ENCODE data around the gene STX18. TPM values are rescaled to one million over a fixed set of nuclear protein-coding genes. Genes with fewer than 3 reads are reported as not detected.

STX18 gene
- total and polyA plus RNA-seq, 2 experiments from 2014 or later: 15.9 to 18.1 TPM

DNA sequence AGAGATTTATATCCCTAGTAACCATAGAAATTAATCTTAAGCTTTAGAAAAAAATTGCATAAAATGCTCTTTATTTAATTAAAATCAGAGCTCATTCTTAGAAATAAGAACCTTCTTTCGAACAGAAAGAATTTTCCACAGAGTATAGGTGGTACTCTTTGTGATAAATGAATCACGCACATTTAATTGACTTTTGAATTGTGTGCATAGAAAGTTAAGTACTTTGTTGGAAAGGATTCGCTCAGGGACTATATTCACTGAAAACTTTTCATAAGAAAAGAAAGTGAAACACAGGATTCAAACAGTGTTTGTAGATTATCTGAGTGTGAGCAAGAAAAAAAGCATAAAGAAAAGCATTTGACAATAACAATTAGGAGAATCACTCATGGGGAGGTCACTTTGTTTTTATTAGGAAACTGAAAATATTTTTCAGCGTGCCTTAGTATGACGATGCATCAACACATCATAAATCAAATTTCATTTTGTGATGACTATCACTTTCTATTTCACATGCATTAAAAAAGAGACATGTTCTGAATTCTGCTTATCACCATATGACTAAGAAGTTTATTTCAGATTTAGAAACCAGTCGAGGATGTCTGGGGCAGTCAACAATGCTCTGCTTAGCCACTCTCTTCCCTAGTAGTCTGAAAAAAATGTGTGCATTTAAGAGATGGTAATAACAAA, 49.5 kb downstream of the STX18 start:
- Histone ChIP-seq H3K4me1 (ENCODE audit: insufficient read depth) (peaks cover 16% of the 10 kb centered on the region), H2AFZ (no peak overlapping the region), H3K36me3 (ENCODE audit: insufficient read depth) (no peaks in the 10 kb centered on the region), H3K27ac (ENCODE audit: low read depth) (no peak overlapping the region), H3K4me3 (no peak overlapping the region), H4K20me1 (replicated peaks; ENCODE audit: insufficient read depth) (no peaks in the 10 kb centered on the region), H3F3A (replicated peaks; ENCODE audit: low read depth) (no peaks in the 10 kb centered on the region), H3K79me2 (replicated peaks; ENCODE audit: insufficient read depth) (peaks cover 6% of the 10 kb centered on the region; the same call in 1 of the 2 replicates), H3K9me2 (ENCODE audit: insufficient read depth) (no peaks in the 10 kb centered on the region), H3K27me3 (ENCODE audit: insufficient read depth) (no peaks in the 10 kb centered on the region), H3K4me2 (no peak overlapping the region)
- peaks cover 2% of the 10 kb centered on the region for H3K27me3 Mint-ChIP-seq (ENCODE audit: insufficient read depth, low read depth, poor library complexity)
- DNase-seq (ENCODE audit: low spot score) (no peak), ATAC-seq (no peak)
- no peak overlapping the region for H3K4me3 Mint-ChIP-seq
- H3K4me1 Mint-ChIP-seq: peaks cover 15% of the 10 kb centered on the region
- TF ChIP-seq ZNF331 (CRISPR knock-in tag; IDR thresholded peaks at IDR 0.05; ENCODE audit: low read depth) (no peak), JUNB (IDR thresholded peaks at IDR 0.05; ENCODE audit: unreplicated experiment) (no peak), EZH2 (IDR thresholded peaks at IDR 0.05; ENCODE audit: low read depth, unreplicated experiment) (no peak), POLR2AphosphoS5 (IDR thresholded peaks at IDR 0.05; ENCODE audit: low read depth) (no peak), ZNF114 (CRISPR knock-in tag; IDR thresholded peaks at IDR 0.05) (no peak), NANOG (IDR thresholded peaks at IDR 0.05; ENCODE audit: borderline replicate concordance) (no peak), EZH2phosphoT487 (IDR thresholded peaks at IDR 0.05; ENCODE audit: unreplicated experiment) (no peak), CREB1 (CRISPR knock-in tag; IDR thresholded peaks at IDR 0.05; ENCODE audit: low read depth) (no peak), STAT1 (IDR thresholded peaks at IDR 0.05; ENCODE audit: unreplicated experiment) (no peak)
- TF ChIP-seq, protein P1, sequence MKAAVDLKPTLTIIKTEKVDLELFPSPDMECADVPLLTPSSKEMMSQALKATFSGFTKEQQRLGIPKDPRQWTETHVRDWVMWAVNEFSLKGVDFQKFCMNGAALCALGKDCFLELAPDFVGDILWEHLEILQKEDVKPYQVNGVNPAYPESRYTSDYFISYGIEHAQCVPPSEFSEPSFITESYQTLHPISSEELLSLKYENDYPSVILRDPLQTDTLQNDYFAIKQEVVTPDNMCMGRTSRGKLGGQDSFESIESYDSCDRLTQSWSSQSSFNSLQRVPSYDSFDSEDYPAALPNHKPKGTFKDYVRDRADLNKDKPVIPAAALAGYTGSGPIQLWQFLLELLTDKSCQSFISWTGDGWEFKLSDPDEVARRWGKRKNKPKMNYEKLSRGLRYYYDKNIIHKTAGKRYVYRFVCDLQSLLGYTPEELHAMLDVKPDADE (IDR thresholded peaks at IDR 0.05): no peak
- TF ChIP-seq, protein P2, sequence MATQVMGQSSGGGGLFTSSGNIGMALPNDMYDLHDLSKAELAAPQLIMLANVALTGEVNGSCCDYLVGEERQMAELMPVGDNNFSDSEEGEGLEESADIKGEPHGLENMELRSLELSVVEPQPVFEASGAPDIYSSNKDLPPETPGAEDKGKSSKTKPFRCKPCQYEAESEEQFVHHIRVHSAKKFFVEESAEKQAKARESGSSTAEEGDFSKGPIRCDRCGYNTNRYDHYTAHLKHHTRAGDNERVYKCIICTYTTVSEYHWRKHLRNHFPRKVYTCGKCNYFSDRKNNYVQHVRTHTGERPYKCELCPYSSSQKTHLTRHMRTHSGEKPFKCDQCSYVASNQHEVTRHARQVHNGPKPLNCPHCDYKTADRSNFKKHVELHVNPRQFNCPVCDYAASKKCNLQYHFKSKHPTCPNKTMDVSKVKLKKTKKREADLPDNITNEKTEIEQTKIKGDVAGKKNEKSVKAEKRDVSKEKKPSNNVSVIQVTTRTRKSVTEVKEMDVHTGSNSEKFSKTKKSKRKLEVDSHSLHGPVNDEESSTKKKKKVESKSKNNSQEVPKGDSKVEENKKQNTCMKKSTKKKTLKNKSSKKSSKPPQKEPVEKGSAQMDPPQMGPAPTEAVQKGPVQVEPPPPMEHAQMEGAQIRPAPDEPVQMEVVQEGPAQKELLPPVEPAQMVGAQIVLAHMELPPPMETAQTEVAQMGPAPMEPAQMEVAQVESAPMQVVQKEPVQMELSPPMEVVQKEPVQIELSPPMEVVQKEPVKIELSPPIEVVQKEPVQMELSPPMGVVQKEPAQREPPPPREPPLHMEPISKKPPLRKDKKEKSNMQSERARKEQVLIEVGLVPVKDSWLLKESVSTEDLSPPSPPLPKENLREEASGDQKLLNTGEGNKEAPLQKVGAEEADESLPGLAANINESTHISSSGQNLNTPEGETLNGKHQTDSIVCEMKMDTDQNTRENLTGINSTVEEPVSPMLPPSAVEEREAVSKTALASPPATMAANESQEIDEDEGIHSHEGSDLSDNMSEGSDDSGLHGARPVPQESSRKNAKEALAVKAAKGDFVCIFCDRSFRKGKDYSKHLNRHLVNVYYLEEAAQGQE (IDR thresholded peaks at IDR 0.05; ENCODE audit: unreplicated experiment): no peak
- TF ChIP-seq, protein P3, sequence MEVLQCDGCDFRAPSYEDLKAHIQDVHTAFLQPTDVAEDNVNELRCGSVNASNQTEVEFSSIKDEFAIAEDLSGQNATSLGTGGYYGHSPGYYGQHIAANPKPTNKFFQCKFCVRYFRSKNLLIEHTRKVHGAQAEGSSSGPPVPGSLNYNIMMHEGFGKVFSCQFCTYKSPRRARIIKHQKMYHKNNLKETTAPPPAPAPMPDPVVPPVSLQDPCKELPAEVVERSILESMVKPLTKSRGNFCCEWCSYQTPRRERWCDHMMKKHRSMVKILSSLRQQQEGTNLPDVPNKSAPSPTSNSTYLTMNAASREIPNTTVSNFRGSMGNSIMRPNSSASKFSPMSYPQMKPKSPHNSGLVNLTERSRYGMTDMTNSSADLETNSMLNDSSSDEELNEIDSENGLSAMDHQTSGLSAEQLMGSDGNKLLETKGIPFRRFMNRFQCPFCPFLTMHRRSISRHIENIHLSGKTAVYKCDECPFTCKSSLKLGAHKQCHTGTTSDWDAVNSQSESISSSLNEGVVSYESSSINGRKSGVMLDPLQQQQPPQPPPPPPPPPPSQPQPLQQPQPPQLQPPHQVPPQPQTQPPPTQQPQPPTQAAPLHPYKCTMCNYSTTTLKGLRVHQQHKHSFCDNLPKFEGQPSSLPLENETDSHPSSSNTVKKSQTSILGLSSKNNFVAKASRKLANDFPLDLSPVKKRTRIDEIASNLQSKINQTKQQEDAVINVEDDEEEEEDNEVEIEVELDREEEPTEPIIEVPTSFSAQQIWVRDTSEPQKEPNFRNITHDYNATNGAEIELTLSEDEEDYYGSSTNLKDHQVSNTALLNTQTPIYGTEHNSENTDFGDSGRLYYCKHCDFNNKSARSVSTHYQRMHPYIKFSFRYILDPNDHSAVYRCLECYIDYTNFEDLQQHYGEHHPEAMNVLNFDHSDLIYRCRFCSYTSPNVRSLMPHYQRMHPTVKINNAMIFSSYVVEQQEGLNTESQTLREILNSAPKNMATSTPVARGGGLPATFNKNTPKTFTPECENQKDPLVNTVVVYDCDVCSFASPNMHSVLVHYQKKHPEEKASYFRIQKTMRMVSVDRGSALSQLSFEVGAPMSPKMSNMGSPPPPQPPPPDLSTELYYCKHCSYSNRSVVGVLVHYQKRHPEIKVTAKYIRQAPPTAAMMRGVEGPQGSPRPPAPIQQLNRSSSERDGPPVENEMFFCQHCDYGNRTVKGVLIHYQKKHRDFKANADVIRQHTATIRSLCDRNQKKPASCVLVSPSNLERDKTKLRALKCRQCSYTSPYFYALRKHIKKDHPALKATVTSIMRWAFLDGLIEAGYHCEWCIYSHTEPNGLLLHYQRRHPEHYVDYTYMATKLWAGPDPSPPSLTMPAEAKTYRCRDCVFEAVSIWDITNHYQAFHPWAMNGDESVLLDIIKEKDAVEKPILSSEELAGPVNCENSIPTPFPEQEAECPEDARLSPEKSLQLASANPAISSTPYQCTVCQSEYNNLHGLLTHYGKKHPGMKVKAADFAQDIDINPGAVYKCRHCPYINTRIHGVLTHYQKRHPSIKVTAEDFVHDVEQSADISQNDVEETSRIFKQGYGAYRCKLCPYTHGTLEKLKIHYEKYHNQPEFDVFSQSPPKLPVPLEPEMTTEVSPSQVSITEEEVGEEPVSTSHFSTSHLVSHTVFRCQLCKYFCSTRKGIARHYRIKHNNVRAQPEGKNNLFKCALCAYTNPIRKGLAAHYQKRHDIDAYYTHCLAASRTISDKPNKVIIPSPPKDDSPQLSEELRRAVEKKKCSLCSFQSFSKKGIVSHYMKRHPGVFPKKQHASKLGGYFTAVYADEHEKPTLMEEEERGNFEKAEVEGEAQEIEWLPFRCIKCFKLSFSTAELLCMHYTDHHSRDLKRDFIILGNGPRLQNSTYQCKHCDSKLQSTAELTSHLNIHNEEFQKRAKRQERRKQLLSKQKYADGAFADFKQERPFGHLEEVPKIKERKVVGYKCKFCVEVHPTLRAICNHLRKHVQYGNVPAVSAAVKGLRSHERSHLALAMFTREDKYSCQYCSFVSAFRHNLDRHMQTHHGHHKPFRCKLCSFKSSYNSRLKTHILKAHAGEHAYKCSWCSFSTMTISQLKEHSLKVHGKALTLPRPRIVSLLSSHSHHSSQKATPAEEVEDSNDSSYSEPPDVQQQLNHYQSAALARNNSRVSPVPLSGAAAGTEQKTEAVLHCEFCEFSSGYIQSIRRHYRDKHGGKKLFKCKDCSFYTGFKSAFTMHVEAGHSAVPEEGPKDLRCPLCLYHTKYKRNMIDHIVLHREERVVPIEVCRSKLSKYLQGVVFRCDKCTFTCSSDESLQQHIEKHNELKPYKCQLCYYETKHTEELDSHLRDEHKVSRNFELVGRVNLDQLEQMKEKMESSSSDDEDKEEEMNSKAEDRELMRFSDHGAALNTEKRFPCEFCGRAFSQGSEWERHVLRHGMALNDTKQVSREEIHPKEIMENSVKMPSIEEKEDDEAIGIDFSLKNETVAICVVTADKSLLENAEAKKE (CRISPR knock-in tag; IDR thresholded peaks at IDR 0.05): no peak
- TF ChIP-seq, protein P4, sequence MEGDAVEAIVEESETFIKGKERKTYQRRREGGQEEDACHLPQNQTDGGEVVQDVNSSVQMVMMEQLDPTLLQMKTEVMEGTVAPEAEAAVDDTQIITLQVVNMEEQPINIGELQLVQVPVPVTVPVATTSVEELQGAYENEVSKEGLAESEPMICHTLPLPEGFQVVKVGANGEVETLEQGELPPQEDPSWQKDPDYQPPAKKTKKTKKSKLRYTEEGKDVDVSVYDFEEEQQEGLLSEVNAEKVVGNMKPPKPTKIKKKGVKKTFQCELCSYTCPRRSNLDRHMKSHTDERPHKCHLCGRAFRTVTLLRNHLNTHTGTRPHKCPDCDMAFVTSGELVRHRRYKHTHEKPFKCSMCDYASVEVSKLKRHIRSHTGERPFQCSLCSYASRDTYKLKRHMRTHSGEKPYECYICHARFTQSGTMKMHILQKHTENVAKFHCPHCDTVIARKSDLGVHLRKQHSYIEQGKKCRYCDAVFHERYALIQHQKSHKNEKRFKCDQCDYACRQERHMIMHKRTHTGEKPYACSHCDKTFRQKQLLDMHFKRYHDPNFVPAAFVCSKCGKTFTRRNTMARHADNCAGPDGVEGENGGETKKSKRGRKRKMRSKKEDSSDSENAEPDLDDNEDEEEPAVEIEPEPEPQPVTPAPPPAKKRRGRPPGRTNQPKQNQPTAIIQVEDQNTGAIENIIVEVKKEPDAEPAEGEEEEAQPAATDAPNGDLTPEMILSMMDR (conservative IDR thresholded peaks at IDR 0.05; ENCODE audit: low read depth in 2 of 2): no peak
- no peaks in the 10 kb centered on the region for H3K9me3 Mint-ChIP-seq
- no peaks in the 10 kb centered on the region for H3K36me3 Mint-ChIP-seq (ENCODE audit: low read depth)
- H3K27ac Mint-ChIP-seq: no peak overlapping the region
